ENCODE results near the gene PFKFB4. TPM values are rescaled to one million over a fixed set of nuclear protein-coding genes. Genes with fewer than 3 reads are reported as not detected.

Gene PFKFB4
- total RNA-seq, 1 donor from 2014 or later, result 19.3 TPM

GRCh38 chr3:48516571-48516970 lies 40.0 kb downstream of the PFKFB4 start:
- H3K4me3 ChIP-seq (ENCODE audit: low read depth, low read length), result no peak overlapping the region
- TF ChIP-seq CTCF (conservative IDR thresholded peaks at IDR 0.05; ENCODE audit: low read depth, low read length), result no peak
- DNase-seq (ENCODE audit: low read depth), result no peak

GRCh38 chr3:48514431-48515227 lies 42.0 kb downstream of the PFKFB4 start:
- H3K4me3 ChIP-seq (ENCODE audit: low read depth, low read length), result no peak overlapping the region
- no peak for DNase-seq (ENCODE audit: low read depth)
- TF ChIP-seq CTCF (conservative IDR thresholded peaks at IDR 0.05; ENCODE audit: low read depth, low read length), result no peak

GRCh38 chr3:48511551-48511950 lies 45.1 kb downstream of the PFKFB4 start:
- no peak for DNase-seq (ENCODE audit: low read depth)
- no peak for TF ChIP-seq CTCF (conservative IDR thresholded peaks at IDR 0.05; ENCODE audit: low read depth, low read length)

GRCh38 chr3:48507256-48508061 lies 49.1 kb downstream of the PFKFB4 start:
- TF ChIP-seq CTCF (conservative IDR thresholded peaks at IDR 0.05; ENCODE audit: low read depth, low read length), result peak; percentile 62
- peak; percentile 18 for DNase-seq (ENCODE audit: low read depth)
- no peak overlapping the region for H3K4me3 ChIP-seq (ENCODE audit: low read depth, low read length)

More at GRCh38 chr3:48511551-48511950, 45.1 kb downstream of the PFKFB4 start:
- H3K4me3 ChIP-seq (ENCODE audit: low read depth, low read length), result no peak overlapping the region

- no peak for TF ChIP-seq CTCF (conservative IDR thresholded peaks at IDR 0.05; ENCODE audit: low read depth, low read length)
- no peak overlapping the region for H3K4me3 ChIP-seq (ENCODE audit: low read depth, low read length)
- no peak for DNase-seq (ENCODE audit: low read depth)
These were observed 50.6 kb downstream of the PFKFB4 start for GRCh38 chr3:48505968-48506504.

- H3K4me3 ChIP-seq (ENCODE audit: low read depth, low read length), result no peak overlapping the region
- TF ChIP-seq CTCF (conservative IDR thresholded peaks at IDR 0.05; ENCODE audit: low read depth, low read length), result no peak
- DNase-seq (ENCODE audit: low read depth), result no peak
These were observed 51.5 kb downstream of the PFKFB4 start for GRCh38 chr3:48505146-48505545.
